Measurements from ENCODE around the gene FADS2. TPM values are rescaled to one million over a fixed set of nuclear protein-coding genes. Genes with fewer than 3 reads are reported as not detected.

Gene FADS2
- total RNA-seq, 1 donor from 2014 or later: 402 TPM

GRCh38 chr11:61797263-61797944 lies 30.7 kb upstream of the FADS2 start:
- peak overlapping the region; percentile 82 for H3K27ac Mint-ChIP-seq
- no peak overlapping the region for H3K4me3 Mint-ChIP-seq (ENCODE audit: low read depth)
- DNase-seq (ENCODE audit: low spot score, unreplicated experiment): no peak
- H3K9me3 Mint-ChIP-seq (ENCODE audit: low read depth): no peaks in the 10 kb centered on the region
- peaks cover 8% of the 10 kb centered on the region for H3K4me1 Mint-ChIP-seq (ENCODE audit: low read depth)
- no peaks in the 10 kb centered on the region for H3K27me3 Mint-ChIP-seq
- TF ChIP-seq CTCF (IDR thresholded peaks at IDR 0.05; ENCODE audit: unreplicated experiment): peak; percentile 89
- H3K36me3 Mint-ChIP-seq (ENCODE audit: insufficient read depth): peaks cover 12% of the 10 kb centered on the region

GRCh38 chr11:61799665-61800284 lies 28.3 kb upstream of the FADS2 start:
- DNase-seq (ENCODE audit: low spot score, unreplicated experiment): no peak
- no peak for TF ChIP-seq CTCF (IDR thresholded peaks at IDR 0.05; ENCODE audit: unreplicated experiment)
- Mint-ChIP-seq H3K4me3 (ENCODE audit: low read depth) (no peak overlapping the region), H3K27ac (peak overlapping the region; percentile 41), H3K4me1 (ENCODE audit: low read depth) (peaks cover 2% of the 10 kb centered on the region), H3K36me3 (ENCODE audit: insufficient read depth) (peaks cover 17% of the 10 kb centered on the region), H3K27me3 (no peaks in the 10 kb centered on the region), H3K9me3 (ENCODE audit: low read depth) (no peaks in the 10 kb centered on the region)

GRCh38 chr11:61800331-61801281 lies 27.5 kb upstream of the FADS2 start:
- no peak for TF ChIP-seq CTCF (IDR thresholded peaks at IDR 0.05; ENCODE audit: unreplicated experiment)
- H3K27ac Mint-ChIP-seq: peak overlapping the region; percentile 19
- no peaks in the 10 kb centered on the region for H3K27me3 Mint-ChIP-seq
- DNase-seq (ENCODE audit: low spot score, unreplicated experiment): no peak
- H3K9me3 Mint-ChIP-seq (ENCODE audit: low read depth): no peaks in the 10 kb centered on the region
- peaks cover 20% of the 10 kb centered on the region for H3K36me3 Mint-ChIP-seq (ENCODE audit: insufficient read depth)
- H3K4me3 Mint-ChIP-seq (ENCODE audit: low read depth): no peak overlapping the region
- H3K4me1 Mint-ChIP-seq (ENCODE audit: low read depth): peaks cover 2% of the 10 kb centered on the region

- no peak overlapping the region for H3K4me3 Mint-ChIP-seq (ENCODE audit: low read depth)
- H3K27ac Mint-ChIP-seq: no peak overlapping the region
- no peaks in the 10 kb centered on the region for H3K9me3 Mint-ChIP-seq (ENCODE audit: low read depth)
- TF ChIP-seq CTCF (IDR thresholded peaks at IDR 0.05; ENCODE audit: unreplicated experiment): no peak
- H3K36me3 Mint-ChIP-seq (ENCODE audit: insufficient read depth): peaks cover 22% of the 10 kb centered on the region
- DNase-seq (ENCODE audit: low spot score, unreplicated experiment): no peak
- no peaks in the 10 kb centered on the region for H3K4me1 Mint-ChIP-seq (ENCODE audit: low read depth)
- H3K27me3 Mint-ChIP-seq: no peaks in the 10 kb centered on the region
Observed at GRCh38 chr11:61802605-61803004, 25.5 kb upstream of the FADS2 start.

Data from progenitor cell of endocrine pancreas (in vitro differentiated cells).